Aorta (tissue), 5 donors: ENCODE data around the gene KIAA1958. TPM values are rescaled to one million over a fixed set of nuclear protein-coding genes. Genes with fewer than 3 reads are reported as not detected.

ENCODE experiments used
- ATAC-seq: fragments of 200-7000 bp; cut with Tn5 transposase; one replicate; pipeline ENCODE4 v1.9.1; 2022; ENCODE audit warnings: moderate library complexity; ENCODE audit not compliant: low FRiP score
- DNase-seq, 2 donors: peaks; one replicate each; pipeline ENCODE4 v3.0.0-alpha.2; 2020
- H3K27ac ChIP-seq, 2 donors: one replicate each; pipeline ENCODE4 v1.5.1; 2013; ENCODE audit warnings: low read length in 2 of 2, mild to moderate bottlenecking in 2 of 2, moderate library complexity in 2 of 2, control low read depth in 1 of 2, inconsistent platforms in 1 of 2, low read depth in 1 of 2
- H3K27me3 ChIP-seq, 2 donors: one replicate each; pipeline ENCODE4 v1.6.1; 2013; ENCODE audit warnings: control low read depth in 1 of 2, low read length in 1 of 2, mild to moderate bottlenecking in 1 of 2, moderate library complexity in 1 of 2; ENCODE audit not compliant: insufficient read depth in 2 of 2, control insufficient read depth in 1 of 2
- H3K36me3 ChIP-seq, 2 donors: one replicate each; pipeline ENCODE4 v1.6.1; 2013; ENCODE audit warnings: control low read depth in 1 of 2, low read length in 1 of 2, mild to moderate bottlenecking in 1 of 2; ENCODE audit not compliant: insufficient read depth in 2 of 2, control insufficient read depth in 1 of 2
- H3K4me1 ChIP-seq, 2 donors: one replicate each; pipeline ENCODE4 v1.6.1; 2013; ENCODE audit warnings: low read length in 2 of 2, control low read depth in 1 of 2, mild to moderate bottlenecking in 1 of 2, moderate library complexity in 1 of 2; ENCODE audit not compliant: insufficient read depth in 2 of 2, control insufficient read depth in 1 of 2
- H3K4me3 ChIP-seq, 2 donors: one replicate each; pipeline ENCODE4 v1.5.1; 2013; ENCODE audit warnings: low read length in 2 of 2, control low read depth in 1 of 2, mild to moderate bottlenecking in 1 of 2
- H3K9me3 ChIP-seq: one replicate; pipeline ENCODE4 v1.6.1; 2013; ENCODE audit warnings: mild to moderate bottlenecking, low read length; ENCODE audit not compliant: control insufficient read depth
- WGBS, 2 donors: extraction: QIAGEN DNeasy Blood & Tissue Kit; methylation state at CpG; one replicate each; pipeline ENCODE4 v1.1.7; 2013; 5-methylcytosine and 5-hydroxymethylcytosine counted together
- intact Hi-C, 2 donors: fragments of 100-400 bp; cut with DNase I; formaldehyde crosslinking; loops; one replicate each; pipeline versions ENCODE4 v1.14.2 to v1.15.0; 2022
- polyA plus RNA-seq, 2 donors: library from polyadenylated mRNA; stranded (reverse); fragments of 200-250 nt; gene quantifications; one replicate each; pipeline ENCODE4 v1.2.3, GENCODE V29; 2013
- total RNA-seq, 2 donors: library from RNA; stranded (reverse); fragmentation: NEBNext Ultra II Directional; extraction: Animal tissue kit (Norgen Biotek cat#: 25700); gene quantifications; one replicate each; pipeline ENCODE4 v1.2.1, GENCODE V29; 2021
- donor health status: healthy with polysubstance abuse.
- donor health status: Bipolar disorder and iron deficiency.
- donor health status: DM: no; HTN: no; CAD: no.
- donor health status: DM: no; HTN: no; CAD: no.
- donor health status: DM: yes; HTN: yes; CAD: no.

Gene KIAA1958
- total and polyA plus RNA-seq, 4 donors = 1.0 to 7.9 (median 3.9) TPM

DNA sequence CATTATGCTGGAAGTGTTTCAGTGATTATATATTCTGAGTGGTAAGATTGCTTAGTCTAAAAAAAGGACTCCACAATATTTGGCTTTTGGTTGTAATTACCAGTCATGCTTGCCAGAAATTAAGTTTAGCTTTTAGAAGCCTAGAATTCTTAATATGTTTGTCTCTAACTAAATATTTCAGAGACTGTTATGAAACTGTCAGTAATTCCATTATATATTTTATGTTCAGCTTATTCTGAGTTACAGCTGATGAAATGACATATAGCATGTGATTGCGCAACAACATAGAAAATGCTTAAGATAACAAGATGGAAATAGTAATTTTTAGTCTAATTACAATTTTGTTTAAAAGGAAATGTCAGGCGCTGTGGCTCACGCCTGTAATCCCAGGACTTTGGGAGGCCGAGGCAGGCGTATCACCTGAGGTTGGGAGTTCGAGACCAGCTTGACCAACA lies 44.2 kb downstream of the KIAA1958 start:
- no peak for DNase-seq
- no peak for ATAC-seq
- H3K9me3 ChIP-seq = no peaks in the 10 kb centered on the region
- no peak overlapping the region for H3K27ac ChIP-seq
- H3K36me3 ChIP-seq = no peaks in the 10 kb centered on the region
- intact Hi-C loops = no loop called here
- no peaks in the 10 kb centered on the region for H3K27me3 ChIP-seq
- peaks cover 0 to 4% of the 10 kb centered on the region in 2 donors for H3K4me1 ChIP-seq
- no peak overlapping the region for H3K4me3 ChIP-seq
- 49 to 79% methylated on average over 6 of the region's 6 CpGs for WGBS, 2 donors

DNA sequence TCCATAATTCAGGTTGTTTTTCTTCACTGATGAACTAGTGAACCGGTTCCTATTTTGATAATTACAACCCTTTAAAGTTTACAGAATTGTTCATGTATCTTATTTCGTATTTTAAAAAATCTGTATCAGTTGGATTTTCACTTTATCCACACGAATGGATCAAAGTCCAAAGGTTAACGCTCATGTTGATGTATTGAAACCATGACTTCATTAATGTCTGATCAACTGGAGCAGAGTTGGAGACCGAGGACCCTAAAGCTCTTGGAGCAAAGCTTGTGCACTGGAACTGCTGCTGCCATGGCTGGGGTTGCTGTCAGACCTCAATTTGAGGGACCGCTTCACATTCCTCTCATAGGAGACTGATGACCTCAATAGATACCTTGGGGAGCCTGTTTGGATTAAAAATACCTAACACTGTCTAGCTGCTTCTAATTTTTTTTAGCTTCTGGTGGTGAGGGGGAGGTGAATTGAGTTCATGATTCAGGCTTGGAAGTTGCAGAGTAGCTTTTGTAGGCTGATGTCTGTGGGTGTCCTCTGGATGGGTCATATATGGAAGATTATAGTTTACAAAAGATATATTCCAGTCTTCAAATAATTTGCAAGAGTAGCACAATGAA lies 45.1 kb downstream of the KIAA1958 start:
- Histone ChIP-seq H3K9me3 (no peaks in the 10 kb centered on the region), H3K4me1 (peaks cover 0 to 4% of the 10 kb centered on the region in 2 donors), H3K27me3 (no peaks in the 10 kb centered on the region), H3K4me3 (no peak overlapping the region), H3K27ac (no peak overlapping the region), H3K36me3 (no peaks in the 10 kb centered on the region)
- intact Hi-C loops = no loop called here
- 82 to 91% methylated on average over 6 of the region's 6 CpGs for WGBS, 2 donors
- no peak for ATAC-seq
- no peak for DNase-seq

DNA sequence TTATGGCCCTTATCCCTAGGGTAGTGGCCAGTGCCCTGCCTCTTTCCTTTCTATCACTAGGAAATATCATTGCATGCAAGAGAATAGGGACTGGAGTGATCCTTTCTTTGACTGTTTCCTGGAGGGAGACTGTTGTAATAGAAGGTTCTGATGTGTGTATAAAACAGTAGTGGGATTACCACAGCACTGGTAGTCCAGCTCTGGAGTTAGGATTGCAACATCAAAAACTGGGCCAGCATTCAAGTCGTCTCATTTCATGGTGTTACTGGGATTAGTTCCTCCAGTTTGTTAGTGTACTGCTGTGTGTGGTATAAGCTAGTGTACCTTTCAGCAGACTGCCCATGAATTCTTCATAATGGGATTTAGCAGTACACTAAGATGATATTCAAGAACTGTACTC lies 45.8 kb downstream of the KIAA1958 start:
- 35 to 43% methylated on average over 1 of the region's 1 CpG for WGBS, 2 donors
- H3K36me3 ChIP-seq = no peaks in the 10 kb centered on the region
- ATAC-seq (peak; percentile 76), DNase-seq (peak in 1 of 2 donors; percentile 56)
- intact Hi-C loops = no loop called here
- H3K4me1 ChIP-seq = peaks cover 0 to 4% of the 10 kb centered on the region in 2 donors
- no peaks in the 10 kb centered on the region for H3K9me3 ChIP-seq
- no peak overlapping the region for H3K27ac ChIP-seq
- no peaks in the 10 kb centered on the region for H3K27me3 ChIP-seq
- no peak overlapping the region for H3K4me3 ChIP-seq

DNA sequence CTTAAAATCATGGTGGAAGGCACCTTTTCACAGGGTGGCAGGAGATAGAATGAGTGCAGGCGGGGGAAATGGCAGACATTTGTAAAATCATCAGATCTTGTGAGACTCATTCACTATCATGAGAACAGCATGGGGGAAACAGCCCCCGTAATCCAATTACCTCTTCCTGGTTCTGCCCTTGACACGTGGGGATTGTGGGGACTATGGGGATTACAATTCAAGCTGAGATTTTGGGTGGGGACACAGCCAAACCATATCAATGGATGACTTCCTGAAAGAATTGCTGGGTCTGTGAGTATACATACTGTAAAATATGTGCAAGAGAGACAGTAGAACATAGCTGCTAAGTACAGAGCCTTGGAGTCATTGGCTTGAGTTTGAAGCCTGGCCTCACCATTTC lies 47.0 kb downstream of the KIAA1958 start:
- 92 to 94% methylated on average over 3 of the region's 3 CpGs for WGBS, 2 donors
- intact Hi-C loops = no loop called here
- no peak overlapping the region for H3K27ac ChIP-seq
- H3K36me3 ChIP-seq = no peaks in the 10 kb centered on the region
- ATAC-seq (no peak), DNase-seq (no peak)
- H3K4me1 ChIP-seq = peaks cover 0 to 4% of the 10 kb centered on the region in 2 donors
- H3K27me3 ChIP-seq = no peaks in the 10 kb centered on the region
- H3K9me3 ChIP-seq = no peaks in the 10 kb centered on the region
- H3K4me3 ChIP-seq = no peak overlapping the region

DNA sequence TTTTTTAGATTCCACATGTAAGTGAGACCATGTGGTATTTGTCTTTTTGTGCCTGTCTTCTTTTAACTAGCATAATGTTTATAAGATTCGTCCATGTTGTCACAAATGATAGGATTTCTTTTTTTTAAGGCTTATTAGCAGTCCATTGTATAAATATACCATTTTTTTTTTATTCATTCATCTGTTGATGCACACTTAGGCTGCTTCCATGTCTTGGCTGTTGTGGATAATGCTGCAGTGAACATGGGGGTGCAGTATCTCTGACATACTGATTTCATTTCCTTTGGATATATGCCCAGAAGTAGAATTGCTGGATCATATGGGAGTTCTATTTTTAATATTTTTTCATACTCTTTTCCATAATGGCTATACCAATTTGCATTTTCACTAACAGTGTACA lies 48.7 kb downstream of the KIAA1958 start:
- H3K4me3 ChIP-seq = no peak overlapping the region
- H3K4me1 ChIP-seq = peaks cover 0 to 4% of the 10 kb centered on the region in 2 donors
- no peak overlapping the region for H3K27ac ChIP-seq
- H3K36me3 ChIP-seq = no peaks in the 10 kb centered on the region
- WGBS, 2 donors = 0 to 37% methylated on average over 1 of the region's 1 CpG
- DNase-seq (no peak), ATAC-seq (no peak)
- H3K27me3 ChIP-seq = no peaks in the 10 kb centered on the region
- H3K9me3 ChIP-seq = no peaks in the 10 kb centered on the region
- intact Hi-C loops = no loop called here

DNA sequence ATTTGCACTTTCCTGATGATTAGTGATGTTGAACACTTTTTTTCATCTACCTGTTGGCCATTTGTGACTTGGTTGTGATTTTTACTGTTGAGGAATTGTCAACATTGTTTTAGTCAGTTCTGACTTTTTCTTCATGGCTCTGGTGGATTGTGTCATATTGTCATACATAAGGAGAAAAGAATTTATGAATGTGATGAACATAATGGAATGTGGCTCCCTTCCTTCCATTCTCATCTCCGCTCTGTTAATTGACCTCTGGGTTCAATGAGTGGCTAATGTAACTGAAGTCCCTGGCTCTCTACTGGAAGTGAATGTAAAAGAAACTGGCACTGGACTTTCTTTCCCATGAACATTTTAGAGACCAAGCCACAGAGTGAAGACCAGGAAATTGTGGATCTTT lies 49.2 kb downstream of the KIAA1958 start:
- no peaks in the 10 kb centered on the region for H3K27me3 ChIP-seq
- H3K4me1 ChIP-seq = peaks cover 0 to 4% of the 10 kb centered on the region in 2 donors
- WGBS, 2 donors = 78 to 93% methylated on average over 1 of the region's 1 CpG
- DNase-seq (no peak), ATAC-seq (no peak)
- no peak overlapping the region for H3K27ac ChIP-seq
- H3K9me3 ChIP-seq = no peaks in the 10 kb centered on the region
- intact Hi-C loops = no loop called here
- H3K4me3 ChIP-seq = no peak overlapping the region
- no peaks in the 10 kb centered on the region for H3K36me3 ChIP-seq

DNA sequence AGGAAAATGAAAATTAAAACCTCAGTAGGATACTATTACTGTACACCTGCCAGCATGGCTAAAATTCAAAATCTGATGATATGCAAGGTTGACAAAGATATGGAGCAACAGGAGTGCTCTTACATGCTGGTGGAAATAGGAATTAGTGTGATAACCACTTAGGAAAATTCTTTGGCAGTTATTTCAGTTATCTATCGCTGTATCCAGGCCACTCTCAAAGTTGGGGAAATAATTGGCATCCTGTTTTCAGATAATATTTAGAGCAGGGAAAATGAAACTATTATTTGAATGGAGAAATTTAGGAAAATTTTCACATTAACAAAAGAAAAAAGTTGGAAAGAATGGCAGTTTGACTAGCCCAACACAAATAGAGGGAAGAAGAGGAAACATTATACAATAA lies 50.9 kb downstream of the KIAA1958 start:
- 90 to 94% methylated on average over 1 of the region's 1 CpG for WGBS, 2 donors
- no peaks in the 10 kb centered on the region for H3K27me3 ChIP-seq
- DNase-seq (no peak), ATAC-seq (no peak)
- H3K27ac ChIP-seq = no peak overlapping the region
- peaks cover 0 to under 1% of the 10 kb centered on the region in 2 donors for H3K4me1 ChIP-seq
- H3K9me3 ChIP-seq = no peaks in the 10 kb centered on the region
- H3K36me3 ChIP-seq = no peaks in the 10 kb centered on the region
- intact Hi-C loops = no loop called here
- no peak overlapping the region for H3K4me3 ChIP-seq

DNA sequence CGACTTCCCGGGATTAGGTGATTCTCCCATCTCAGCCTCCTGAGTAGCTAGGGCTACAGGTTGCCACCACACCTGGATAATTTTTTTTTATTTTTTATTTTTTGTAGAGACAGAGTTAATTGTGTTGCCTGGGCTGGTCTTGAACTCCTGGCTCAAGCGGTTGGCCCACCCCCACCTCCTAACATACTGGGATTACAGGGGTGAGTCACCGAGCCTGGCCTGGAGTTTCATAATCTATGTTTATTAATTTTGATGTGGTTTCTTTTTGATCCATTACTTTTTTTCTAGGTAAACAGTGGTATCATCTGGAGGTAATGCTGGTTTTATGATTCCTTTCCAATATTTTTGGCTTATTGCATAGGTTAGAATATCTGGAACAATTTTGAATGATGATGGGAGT lies 54.2 kb downstream of the KIAA1958 start:
- 91 to 95% methylated on average over 4 of the region's 4 CpGs for WGBS, 2 donors
- intact Hi-C loops = no loop called here
- DNase-seq (no peak), ATAC-seq (no peak)
- H3K27ac ChIP-seq = no peak overlapping the region
- no peaks in the 10 kb centered on the region for H3K27me3 ChIP-seq
- H3K36me3 ChIP-seq = no peaks in the 10 kb centered on the region
- H3K4me1 ChIP-seq = no peaks in the 10 kb centered on the region
- H3K4me3 ChIP-seq = no peak overlapping the region
- no peaks in the 10 kb centered on the region for H3K9me3 ChIP-seq

DNA sequence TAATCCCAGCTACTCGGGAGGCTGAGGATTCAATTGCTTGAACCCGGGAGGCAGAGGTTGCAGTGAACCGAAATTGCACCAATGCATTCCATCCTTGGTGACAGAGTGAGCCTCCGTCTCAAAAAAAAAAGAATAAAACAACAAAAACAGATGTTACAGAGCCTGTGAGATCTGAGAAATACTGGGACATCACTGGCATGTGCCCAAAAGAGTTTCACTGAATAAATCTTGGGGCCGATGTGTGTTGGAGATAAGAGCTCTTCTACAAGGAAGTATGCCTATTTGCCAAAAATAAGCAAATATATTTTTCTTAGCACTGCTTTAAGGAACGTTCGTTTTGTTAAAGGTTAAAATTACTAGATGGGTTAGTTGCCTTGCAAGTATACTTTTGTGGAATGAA lies 55.1 kb downstream of the KIAA1958 start:
- no peaks in the 10 kb centered on the region for H3K27me3 ChIP-seq
- no peak for ATAC-seq
- H3K9me3 ChIP-seq = no peaks in the 10 kb centered on the region
- H3K27ac ChIP-seq = no peak overlapping the region
- 35 to 36% methylated on average over 7 of the region's 7 CpGs for WGBS, 2 donors
- peaks cover 0 to 2% of the 10 kb centered on the region in 2 donors for H3K4me1 ChIP-seq
- no peak overlapping the region for H3K4me3 ChIP-seq
- no peaks in the 10 kb centered on the region for H3K36me3 ChIP-seq
- no peak for DNase-seq
- intact Hi-C loops = no loop called here
